GM12878 (cell line): Measurements from ENCODE around the gene PPM1J. TPM values are rescaled to one million over a fixed set of nuclear protein-coding genes. Genes with fewer than 3 reads are reported as not detected.

ENCODE experiments used
- ATAC-seq: fragments of 200-7000 bp; cut with Tn5 transposase; 3 replicates; pipeline ENCODE4 v1.9.1; 2020; ENCODE audit warnings: mild to moderate bottlenecking, moderate library complexity
- BruUV-seq: library from RNA; stranded (reverse); fragments of 400-500 nt; replicated peaks from 2 replicates; lab custom pipeline; 2021; lab: Mats Ljungman, UMichigan
- CTCF ChIA-PET: fragments of 300-600 bp; sonication (Branson Sonifier 250); formaldehyde crosslinking; extraction: SDS; loops from one replicate; lab custom pipeline; 2021; ENCODE audit warnings: inconsistent platforms; lab: Yijun Ruan, JAX
- POLR2A ChIA-PET: fragments of 350-600 bp; formaldehyde crosslinking; extraction: SDS; loops from one replicate; lab custom pipeline; 2021; ENCODE audit warnings: inconsistent platforms; lab: Charles Lee
- RAD21 ChIA-PET: fragments of 300-600 bp; sonication (Branson Sonifier 250); formaldehyde crosslinking; loops from one replicate; lab custom pipeline; 2023; ENCODE audit warnings: antibody characterized with exemption; ENCODE audit not compliant: unreplicated experiment; lab: Charles Lee
- SMC1A ChIA-PET: fragments of 300-600 bp; sonication (Branson Sonifier 250); formaldehyde crosslinking; loops from one replicate; lab custom pipeline; 2023; ENCODE audit not compliant: unreplicated experiment, uncharacterized antibody; lab: Charles Lee
- DNase-seq: peaks from one replicate; pipeline ENCODE4 v3.0.0-alpha.2; 2011; ENCODE audit warnings: low read depth, low spot score
- FAIRE-seq: peaks from 3 replicates; lab custom pipeline; 2011; peaks lifted over from hg19 to GRCh38; lab: Jason Lieb, UNC
- H2AFZ ChIP-seq: 2 replicates; pipeline ENCODE4 v1.6.0; 2011; ENCODE audit warnings: low read depth, low read length, control low read depth; ENCODE audit not compliant: control insufficient read depth
- H3K27ac ChIP-seq: 2 replicates; pipeline ENCODE4 v1.5.1; 2011; ENCODE audit warnings: control low read depth; ENCODE audit not compliant: control insufficient read depth, insufficient read depth
- H3K27me3 ChIP-seq, 2 experiments: replicated peaks in 1 of 2; 2 replicates each; pipeline versions ENCODE4 v1.6.0 to v1.6.1; 2011; ENCODE audit warnings: low read length in 1 of 2; ENCODE audit not compliant: control insufficient read depth in 2 of 2, insufficient read depth in 2 of 2
- H3K36me3 ChIP-seq, 2 experiments: 2 replicates each; pipeline ENCODE4 v1.5.1; 2011; ENCODE audit warnings: low read length in 1 of 2; ENCODE audit not compliant: control insufficient read depth in 2 of 2, insufficient read depth in 2 of 2
- H3K4me1 ChIP-seq: 2 replicates; pipeline ENCODE4 v1.6.1; 2011; ENCODE audit warnings: mild to moderate bottlenecking, low read length, moderate library complexity, mixed read lengths; ENCODE audit not compliant: control insufficient read depth, insufficient read depth
- H3K4me2 ChIP-seq: 2 replicates; pipeline ENCODE4 v1.6.0; 2011; ENCODE audit warnings: control low read depth; ENCODE audit not compliant: control insufficient read depth, insufficient read depth
- H3K4me3 ChIP-seq: fragments of 200-600 bp; sonication (generic); 2 replicates; pipeline ENCODE4 v1.5.1; 2016
- H3K79me2 ChIP-seq: 2 replicates; pipeline ENCODE4 v1.6.0; 2011; ENCODE audit warnings: low read length; ENCODE audit not compliant: control insufficient read depth, insufficient read depth
- H3K9ac ChIP-seq: 2 replicates; pipeline ENCODE4 v1.8.0; 2011; ENCODE audit warnings: low read length, control low read depth, mixed read lengths; ENCODE audit not compliant: control insufficient read depth, insufficient read depth
- H3K9me3 ChIP-seq: replicated peaks from 3 replicates; pipeline ENCODE4 v1.5.1; 2011; ENCODE audit warnings: mild to moderate bottlenecking, low read length; ENCODE audit not compliant: control insufficient read depth, insufficient read depth
- H4K20me1 ChIP-seq: 2 replicates; pipeline ENCODE4 v1.6.0; 2011; ENCODE audit not compliant: control insufficient read depth, insufficient read depth
- BMI1 ChIP-seq: fragments of 450-650 bp; IDR thresholded peaks from 2 replicates; pipeline ENCODE4 v1.6.1; 2016; ENCODE audit warnings: mild to moderate bottlenecking, moderate library complexity, borderline replicate concordance
- FOXK2 ChIP-seq: fragments of 450-650 bp; IDR thresholded peaks from 2 replicates; pipeline ENCODE4 v1.6.1; 2017; ENCODE audit warnings: mild to moderate bottlenecking, moderate library complexity
- FOXM1 ChIP-seq: IDR thresholded peaks from 2 replicates; pipeline ENCODE4 v1.6.1; 2012; ENCODE audit warnings: low read depth, mild to moderate bottlenecking, inconsistent platforms, low read length, moderate library complexity
- LARP7 ChIP-seq: fragments of 450-650 bp; IDR thresholded peaks from 2 replicates; pipeline ENCODE4 v1.6.1; 2017; ENCODE audit warnings: mild to moderate bottlenecking
- NFYB ChIP-seq: IDR thresholded peaks from 2 replicates; pipeline ENCODE4 v1.6.1; 2011; ENCODE audit warnings: low read depth, mild to moderate bottlenecking, low read length, improper control_type of control experiment, moderate library complexity; ENCODE audit not compliant: insufficient read depth
- SREBF1 ChIP-seq: IDR thresholded peaks from 2 replicates; pipeline ENCODE4 v1.6.1; 2012; ENCODE audit warnings: mild to moderate bottlenecking, low read length
- TCF3 ChIP-seq: IDR thresholded peaks from 2 replicates; pipeline ENCODE4 v1.6.1; 2012; ENCODE audit warnings: low read depth, mild to moderate bottlenecking, low read length, borderline replicate concordance; ENCODE audit not compliant: insufficient read depth
- WRNIP1 ChIP-seq: IDR thresholded peaks from 2 replicates; pipeline ENCODE4 v1.6.1; 2011; ENCODE audit warnings: low read depth, low read length, improper control_type of control experiment, borderline replicate concordance
- YY1 ChIP-seq: IDR thresholded peaks from 2 replicates; pipeline ENCODE4 v1.6.1; 2011; ENCODE audit warnings: low read depth, mild to moderate bottlenecking, low read length
- WGBS: methylation state at CpG from one replicate; pipeline ENCODE4 v1.1.6; 2016; ENCODE audit warnings: low lambda C conversion rate; ENCODE audit not compliant: insufficient replicate concordance, insufficient coverage; ENCODE audit errors: missing lambda C conversion rate; 5-methylcytosine and 5-hydroxymethylcytosine counted together
- in situ Hi-C: fragments of 300-500 bp; cut with MboI; formaldehyde crosslinking; loops from 9 replicates; pipeline ENCODE4 v1.14.3; 2018; ENCODE audit warnings: mixed read lengths
- intact Hi-C: fragments of 100-400 bp; cut with micrococcal nuclease; formaldehyde crosslinking; loops from one replicate; pipeline ENCODE4 v1.14.2; 2022; ENCODE audit not compliant: unreplicated experiment
- polyA plus RNA-seq, 11 experiments: library from polyadenylated mRNA; depleted of rRNA in 4 of 11; unstranded in 6 of 11; stranded (reverse) in 5 of 11; fragments of >200 nt; fragmentation: Nextera tagmentation in 4 of 11; fragmentation: Illumina TruSeq in 1 of 11; extraction: Ambion mirVana in 4 of 11; extraction: Trizol in 1 of 11; gene quantifications; 1 replicate in 1 of 11; 2 replicates in 10 of 11; pipeline versions ENCODE4 v1.2.1 to v1.2.3, GENCODE V29; 2011 to 2016; ENCODE audit warnings: inconsistent platforms in 2 of 11, missing spikeins in 2 of 11, low read depth in 1 of 11
- total RNA-seq, 4 experiments: library from RNA; depleted of rRNA in 3 of 4; stranded (reverse); fragments of >200 nt in 3 of 4; fragmentation: Illumina TruSeq in 1 of 4; extraction: Trizol in 1 of 4; gene quantifications; 2 replicates each; pipeline versions ENCODE4 v1.2.1 to v1.2.3, GENCODE V29; 2013 to 2021

PPM1J gene
- total and polyA plus RNA-seq, 10 of the 15 experiments (the other 5 are each of a cell fraction or from before 2014, with no cell fraction given): 0.07 to 1.8 (median 0.59) TPM; not detected in 1

DNA sequence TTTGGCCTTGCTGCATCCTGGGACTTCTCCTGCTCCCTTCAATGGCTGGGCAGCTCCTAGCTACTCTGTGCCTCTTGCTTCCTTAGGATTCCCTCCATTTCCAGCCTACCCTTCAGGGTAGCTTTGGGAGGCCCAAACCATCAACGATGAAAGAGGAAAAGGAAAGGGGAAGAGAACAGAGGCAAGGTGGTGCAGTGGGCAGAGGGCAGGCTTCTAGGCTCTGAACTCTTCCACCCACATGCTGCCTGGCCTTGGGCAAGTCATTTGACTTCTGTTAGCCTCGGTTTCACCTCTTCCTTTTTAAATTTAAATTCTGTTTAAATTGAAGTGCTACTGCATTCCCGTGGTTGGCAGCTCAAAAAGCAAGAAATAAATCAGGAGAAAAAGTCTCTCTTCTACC is 5.7 kb upstream of the PPM1J start:
- Histone ChIP-seq H3K4me1 (peaks cover 8% of the 10 kb centered on the region), H3K27ac (no peak overlapping the region), H3K27me3 (peaks cover 0 to 3% of the 10 kb centered on the region in 2 experiments; a peak in 2 of 4 replicates), H4K20me1 (no peaks in the 10 kb centered on the region), H3K4me2 (no peak overlapping the region), H3K9ac (no peak overlapping the region), H3K9me3 (no peaks in the 10 kb centered on the region), H2AFZ (no peak overlapping the region), H3K36me3 (no peaks in the 10 kb centered on the region), H3K4me3 (no peak overlapping the region), H3K79me2 (no peaks in the 10 kb centered on the region)
- no TSS peak for BruUV-seq
- no peak for FAIRE-seq
- 3% methylated on average over 3 of the region's 3 CpGs for WGBS
- ChIA-PET RAD21 (interaction anchor here (0.6 to 8.6 kb wide), 2 partner anchors 82 to 279 kb away, joined by 3 to 192 read pairs; no protein-coding TSS in a partner anchor), SMC1A (interaction anchor here (0.5 to 8.7 kb wide), 4 partner anchors 55 to 329 kb away, joined by 3 to 178 read pairs (median 4); no protein-coding TSS in a partner anchor), POLR2A (no interaction called here), CTCF (interaction anchor here (1.0 to 10.8 kb wide), 6 partner anchors 9 to 329 kb away, joined by 3 to 428 read pairs (median 10); no protein-coding TSS in a partner anchor)
- in situ Hi-C loops: no loop called here
- no peak for ATAC-seq
- DNase-seq: no peak
- intact Hi-C loops: no loop called here
- TF ChIP-seq NFYB: no peak
- TF ChIP-seq SREBF1: no peak
- no peak for TF ChIP-seq LARP7
- TF ChIP-seq WRNIP1: no peak
- TF ChIP-seq YY1: no peak
- no peak for TF ChIP-seq BMI1
- TF ChIP-seq FOXK2: no peak
- no peak for TF ChIP-seq TCF3
- no peak for TF ChIP-seq FOXM1
